ENCODE results near the gene LMLN. TPM values are rescaled to one million over a fixed set of nuclear protein-coding genes. Genes with fewer than 3 reads are reported as not detected.
"Not testable (repeated sequence)": the region's sequence is repeated elsewhere in the genome, so short reads cannot be mapped to it uniquely, and the experiment has no call there.

The LMLN gene
- 13.8 TPM for polyA plus RNA-seq (ENCODE audit: insufficient read length)
- long read RNA-seq, donor 1, partial matches to known transcripts, result 0 of 1 reads
- long read RNA-seq, donor 1, other reads (novel, unspliced or antisense), result 0 of 1 reads
- long read RNA-seq, donor 2, result 0 reads
- long read RNA-seq, donor 3, result 0 reads
- long read RNA-seq, donor 4, result 0 reads
- long read RNA-seq, donor 5, full-length matches to known transcripts, result 3 of 3 reads
- long read RNA-seq, donor 5, partial matches to known transcripts, result 0 of 3 reads
- long read RNA-seq, donor 5, other reads (novel, unspliced or antisense), result 0 of 3 reads
- long read RNA-seq, donor 6, result 0 reads
- long read RNA-seq, donor 7, partial matches to known transcripts, result 0 of 2 reads
- long read RNA-seq, donor 7, other reads (novel, unspliced or antisense), result 0 of 2 reads
- long read RNA-seq, donor 8, full-length matches to known transcripts, result 1 of 1 reads
- long read RNA-seq, donor 8, partial matches to known transcripts, result 0 of 1 reads
- long read RNA-seq, donor 8, other reads (novel, unspliced or antisense), result 0 of 1 reads

- DNase-seq, result peak; percentile 92
Measured at GRCh38 chr3:197959891-197960693, at the start of gene LMLN. LMLN (plus strand) TSS chr3:197960217; CDS start chr3:197960246, 29 bp downstream.

- no peak for DNase-seq
Measured at GRCh38 chr3:197912741-197913476, 47.1 kb upstream of the LMLN start.

GRCh38 chr3:197913641-197914380 is 46.2 kb upstream of the LMLN start:
- DNase-seq, result no peak

GRCh38 chr3:197921429-197922275 is 38.4 kb upstream of the LMLN start:
- not testable (repeated sequence) for DNase-seq

- no peak for DNase-seq
Measured at GRCh38 chr3:197926418-197926817, 33.6 kb upstream of the LMLN start.

GRCh38 chr3:197927578-197927977 is 32.4 kb upstream of the LMLN start:
- not testable (repeated sequence) for DNase-seq

GRCh38 chr3:197936819-197937384 is 23.1 kb upstream of the LMLN start:
- no peak for DNase-seq

- no peak for DNase-seq
Measured at GRCh38 chr3:197940745-197941384, 19.2 kb upstream of the LMLN start.

- no peak for DNase-seq
Measured at GRCh38 chr3:197942956-197943556, 17.0 kb upstream of the LMLN start.

- DNase-seq, result no peak
Measured at GRCh38 chr3:197949191-197949777, 10.7 kb upstream of the LMLN start.

- peak; percentile 98 for DNase-seq
Measured at GRCh38 chr3:197949778-197950676, 10.0 kb upstream of the LMLN start, which contains the start of gene RPL35A. RPL35A (plus strand) TSS chr3:197950190; CDS start chr3:197950968, 778 bp downstream.

GRCh38 chr3:197950677-197951061 is 9.3 kb upstream of the LMLN start:
- no peak for DNase-seq

GRCh38 chr3:197951392-197951990 is 8.5 kb upstream of the LMLN start:
- no peak for DNase-seq

- no peak for DNase-seq
Measured at GRCh38 chr3:197952440-197952839, 7.6 kb upstream of the LMLN start.

GRCh38 chr3:197953325-197953724 is 6.7 kb upstream of the LMLN start:
- no peak for DNase-seq

GRCh38 chr3:197953881-197954280 is 6.1 kb upstream of the LMLN start:
- DNase-seq, result no peak

- DNase-seq, result no peak
Measured at GRCh38 chr3:197955892-197956477, 4.0 kb upstream of the LMLN start.

Data from left kidney (tissue), 8 donors.